ENCODE measurements around the gene SYNDIG1.

GRCh38 chr20:24696396-24696795 is 227.0 kb downstream of the SYNDIG1 start:
- no peak for TF ChIP-seq CTCF (IDR thresholded peaks at IDR 0.05 in 4 of 5, conservative IDR thresholded peaks at IDR 0.05 in 1 of 5)
- TF ChIP-seq POLR2A (IDR thresholded peaks at IDR 0.05): no peak

Measured in gastrocnemius medialis (tissue), 4 donors.